ENCODE measurements around the gene SCG5. TPM values are rescaled to one million over a fixed set of nuclear protein-coding genes. Genes with fewer than 3 reads are reported as not detected.
A peak's percentile ranks its signal among the peaks of the same experiment; 100 is the strongest.

Gene SCG5
- total and polyA plus RNA-seq, 4 experiments from 2014 or later: 0.23 to 0.76 (median 0.35) TPM; not detected in 1

- CTCF ChIA-PET (ENCODE audit: partially characterized antibody): no interaction called here
- no peaks in the 10 kb centered on the region for H3K4me1 Mint-ChIP-seq
These were observed 65.2 kb downstream of the SCG5 start for GRCh38 chr15:32706704-32707103.

GRCh38 chr15:32707436-32707835 lies 65.9 kb downstream of the SCG5 start:
- POLR2A ChIA-PET (ENCODE audit: partially characterized antibody): interaction anchor here (0.6 kb wide), 1 partner anchor 14 kb away, joined by 6 read pairs; no protein-coding TSS in a partner anchor

More at GRCh38 chr15:32706704-32707103, 65.2 kb downstream of the SCG5 start:
- Histone ChIP-seq H3K36me3 (ENCODE audit: insufficient read depth, low read length) (no peaks in the 10 kb centered on the region), H3K27ac (ENCODE audit: low read depth, low read length) (no peak overlapping the region), H3K4me3 (ENCODE audit: low read length in 2 of 2) (no peak overlapping the region), H3K9me3 (ENCODE audit: control insufficient read depth in 1 of 2, low read length in 2 of 2) (no peaks in the 10 kb centered on the region), H3K27me3 (ENCODE audit: insufficient read depth, low read length) (no peaks in the 10 kb centered on the region), H3K4me1 (ENCODE audit: insufficient read depth, low read length) (no peaks in the 10 kb centered on the region)
- Mint-ChIP-seq H3K9me3 (peaks cover 0 to 2% (median 0%) of the 10 kb centered on the region in 8 donors), H3K27ac (no peak overlapping the region), H3K4me3 (no peak overlapping the region), H3K36me3 (no peaks in the 10 kb centered on the region), H3K27me3 (peaks cover 20 to 21% of the 10 kb centered on the region in 2 donors)
- no peak for DNase-seq
- POLR2A ChIA-PET (ENCODE audit: partially characterized antibody): no interaction called here
- intact Hi-C loops (cut with micrococcal nuclease): no loop called here

GRCh38 chr15:32709295-32710033 lies 68.0 kb downstream of the SCG5 start:
- intact Hi-C loops (cut with micrococcal nuclease): no loop called here
- Histone ChIP-seq H3K4me1 (ENCODE audit: insufficient read depth, low read length) (no peaks in the 10 kb centered on the region), H3K4me3 (ENCODE audit: low read length in 2 of 2) (no peak overlapping the region), H3K27me3 (ENCODE audit: insufficient read depth, low read length) (no peaks in the 10 kb centered on the region), H3K36me3 (ENCODE audit: insufficient read depth, low read length) (no peaks in the 10 kb centered on the region), H3K9me3 (ENCODE audit: control insufficient read depth in 1 of 2, low read length in 2 of 2) (no peaks in the 10 kb centered on the region), H3K27ac (ENCODE audit: low read depth, low read length) (no peak overlapping the region)
- POLR2A ChIA-PET (ENCODE audit: partially characterized antibody): no interaction called here
- Mint-ChIP-seq H3K36me3 (no peaks in the 10 kb centered on the region), H3K4me3 (no peak overlapping the region), H3K4me1 (no peaks in the 10 kb centered on the region), H3K9me3 (peaks cover 0 to 2% (median 0%) of the 10 kb centered on the region in 8 donors), H3K27me3 (peaks cover 21 to 27% of the 10 kb centered on the region in 2 donors), H3K27ac (no peak overlapping the region)
- CTCF ChIA-PET (ENCODE audit: partially characterized antibody): no interaction called here
- DNase-seq: no peak

More at GRCh38 chr15:32707436-32707835, 65.9 kb downstream of the SCG5 start:
- H3K27me3 Mint-ChIP-seq: peaks cover 20% of the 10 kb centered on the region in 2 donors
- no peak for DNase-seq
- no peaks in the 10 kb centered on the region for H3K36me3 ChIP-seq (ENCODE audit: insufficient read depth, low read length)
- no peaks in the 10 kb centered on the region for H3K27me3 ChIP-seq (ENCODE audit: insufficient read depth, low read length)
- no peaks in the 10 kb centered on the region for H3K9me3 ChIP-seq (ENCODE audit: control insufficient read depth in 1 of 2, low read length in 2 of 2)
- H3K27ac ChIP-seq (ENCODE audit: low read depth, low read length): no peak overlapping the region
- no peaks in the 10 kb centered on the region for H3K4me1 Mint-ChIP-seq
- H3K27ac Mint-ChIP-seq: no peak overlapping the region
- H3K9me3 Mint-ChIP-seq: peaks cover 0 to 2% (median 0%) of the 10 kb centered on the region in 8 donors
- H3K4me3 ChIP-seq (ENCODE audit: low read length in 2 of 2): no peak overlapping the region
- no peaks in the 10 kb centered on the region for H3K36me3 Mint-ChIP-seq
- no peaks in the 10 kb centered on the region for H3K4me1 ChIP-seq (ENCODE audit: insufficient read depth, low read length)
- H3K4me3 Mint-ChIP-seq: no peak overlapping the region
- intact Hi-C loops (cut with micrococcal nuclease): no loop called here
- CTCF ChIA-PET (ENCODE audit: partially characterized antibody): no interaction called here

GRCh38 chr15:32715276-32715675 lies 73.8 kb downstream of the SCG5 start:
- no peak overlapping the region for H3K27ac Mint-ChIP-seq
- ChIA-PET POLR2A (ENCODE audit: partially characterized antibody) (no interaction called here), CTCF (ENCODE audit: partially characterized antibody) (no interaction called here)
- no peak overlapping the region for H3K4me3 Mint-ChIP-seq
- peaks cover 33 to 51% of the 10 kb centered on the region in 2 donors for H3K27me3 Mint-ChIP-seq
- DNase-seq: no peak
- intact Hi-C loops (cut with micrococcal nuclease): no loop called here
- no peaks in the 10 kb centered on the region for H3K36me3 ChIP-seq (ENCODE audit: insufficient read depth, low read length)
- peaks cover 0 to 5% (median 0%) of the 10 kb centered on the region in 8 donors for H3K9me3 Mint-ChIP-seq
- H3K4me1 Mint-ChIP-seq: peaks cover 8 to 29% (median 12%) of the 10 kb centered on the region in 4 donors
- H3K9me3 ChIP-seq (ENCODE audit: control insufficient read depth in 1 of 2, low read length in 2 of 2): no peaks in the 10 kb centered on the region
- no peak overlapping the region for H3K27ac ChIP-seq (ENCODE audit: low read depth, low read length)
- no peak overlapping the region for H3K4me3 ChIP-seq (ENCODE audit: low read length in 2 of 2)
- H3K27me3 ChIP-seq (ENCODE audit: insufficient read depth, low read length): peaks cover 6% of the 10 kb centered on the region
- no peaks in the 10 kb centered on the region for H3K36me3 Mint-ChIP-seq
- H3K4me1 ChIP-seq (ENCODE audit: insufficient read depth, low read length): peaks cover 9% of the 10 kb centered on the region

GRCh38 chr15:32716216-32716914 lies 74.9 kb downstream of the SCG5 start:
- POLR2A ChIA-PET (ENCODE audit: partially characterized antibody): no interaction called here
- Mint-ChIP-seq H3K27me3 (peaks cover 35 to 54% of the 10 kb centered on the region in 2 donors), H3K4me1 (peaks cover 8 to 29% (median 12%) of the 10 kb centered on the region in 4 donors), H3K36me3 (no peaks in the 10 kb centered on the region), H3K27ac (no peak overlapping the region), H3K9me3 (peaks cover 0 to 5% (median 0%) of the 10 kb centered on the region in 8 donors), H3K4me3 (peak overlapping the region in 5 of 8 donors; percentile 4 to 79 (median 58))
- no peak for DNase-seq
- Histone ChIP-seq H3K36me3 (ENCODE audit: insufficient read depth, low read length) (no peaks in the 10 kb centered on the region), H3K27ac (ENCODE audit: low read depth, low read length) (no peak overlapping the region), H3K4me1 (ENCODE audit: insufficient read depth, low read length) (peaks cover 9% of the 10 kb centered on the region), H3K27me3 (ENCODE audit: insufficient read depth, low read length) (peaks cover 6% of the 10 kb centered on the region), H3K9me3 (ENCODE audit: control insufficient read depth in 1 of 2, low read length in 2 of 2) (no peaks in the 10 kb centered on the region), H3K4me3 (ENCODE audit: low read length in 2 of 2) (no peak overlapping the region)
- intact Hi-C loops (cut with micrococcal nuclease): no loop called here
- CTCF ChIA-PET (ENCODE audit: partially characterized antibody): no interaction called here

- H3K9me3 Mint-ChIP-seq: peaks cover 0 to 5% (median 0%) of the 10 kb centered on the region in 8 donors
- H3K27ac ChIP-seq (ENCODE audit: low read depth, low read length): no peak overlapping the region
- no peak for DNase-seq
- intact Hi-C loops (cut with micrococcal nuclease): no loop called here
- no peaks in the 10 kb centered on the region for H3K36me3 Mint-ChIP-seq
- peak overlapping the region in 5 of 8 donors; percentile 4 to 79 (median 58) for H3K4me3 Mint-ChIP-seq
- peaks cover 6% of the 10 kb centered on the region for H3K27me3 ChIP-seq (ENCODE audit: insufficient read depth, low read length)
- ChIA-PET CTCF (ENCODE audit: partially characterized antibody) (no interaction called here), POLR2A (ENCODE audit: partially characterized antibody) (no interaction called here)
- peak overlapping the region in 1 of 7 donors; percentile 43 for H3K27ac Mint-ChIP-seq
- H3K4me3 ChIP-seq (ENCODE audit: low read length in 2 of 2): no peak overlapping the region
- H3K36me3 ChIP-seq (ENCODE audit: insufficient read depth, low read length): no peaks in the 10 kb centered on the region
- H3K9me3 ChIP-seq (ENCODE audit: control insufficient read depth in 1 of 2, low read length in 2 of 2): no peaks in the 10 kb centered on the region
- H3K4me1 ChIP-seq (ENCODE audit: insufficient read depth, low read length): peaks cover 9% of the 10 kb centered on the region
- peaks cover 8 to 29% (median 12%) of the 10 kb centered on the region in 4 donors for H3K4me1 Mint-ChIP-seq
- peaks cover 35 to 54% of the 10 kb centered on the region in 2 donors for H3K27me3 Mint-ChIP-seq
These were observed 75.5 kb downstream of the SCG5 start for GRCh38 chr15:32716915-32717425.
